Gastrocnemius medialis (tissue), 4 donors: ENCODE data around the gene CHST3.

ENCODE experiments used
- CTCF ChIP-seq, 5 experiments: fragments of 450-650 bp in 3 of 5; fragments of 200-600 bp in 2 of 5; sonication (generic) in 2 of 5; IDR thresholded peaks in 4 of 5; conservative IDR thresholded peaks in 1 of 5; 1 replicate in 4 of 5; 2 replicates in 1 of 5; pipeline ENCODE4 v1.5.1; 2016 to 2019; ENCODE audit warnings: antibody characterized with exemption in 5 of 5, mild to moderate bottlenecking in 3 of 5, moderate library complexity in 3 of 5
- POLR2A ChIP-seq, 2 donors: fragments of 450-650 bp; IDR thresholded peaks; one replicate each; pipeline ENCODE4 v1.6.1; 2017; ENCODE audit warnings: antibody characterized with exemption in 2 of 2, mild to moderate bottlenecking in 2 of 2, moderate library complexity in 2 of 2

DNA sequence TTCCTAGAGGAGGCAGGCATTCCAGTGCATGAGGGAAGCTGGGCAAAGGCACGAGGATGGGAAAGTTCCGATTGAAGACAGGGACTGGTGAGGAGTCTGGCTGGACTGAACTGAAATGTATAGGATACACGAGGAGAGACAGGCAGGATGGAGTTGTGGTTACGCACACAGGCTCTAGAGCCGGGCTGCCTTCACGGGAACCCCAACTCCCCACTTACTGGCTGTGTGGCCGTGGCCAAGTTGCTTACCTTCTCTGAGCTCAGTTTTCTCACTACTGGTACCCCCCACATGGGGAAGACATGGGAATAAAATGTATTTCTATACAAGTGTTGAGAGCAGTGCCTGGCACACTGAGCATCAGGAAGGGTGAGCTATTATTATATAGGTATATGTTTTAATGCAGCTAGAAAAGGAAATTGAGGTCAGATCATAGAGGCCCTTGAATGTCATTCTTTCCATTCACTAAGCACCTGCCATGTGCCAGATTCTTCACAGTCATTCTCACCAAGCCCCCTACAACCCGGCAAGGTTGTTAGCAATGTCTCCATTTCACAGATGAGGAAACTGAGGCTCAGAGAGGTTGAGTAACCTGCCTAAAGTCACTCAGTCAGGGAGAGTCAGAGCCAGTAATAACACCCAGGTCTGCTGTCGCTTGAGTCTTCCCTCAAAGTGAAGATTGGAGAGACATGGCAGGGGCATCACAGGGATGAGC lies 9.7 kb downstream of the CHST3 start:
- TF ChIP-seq CTCF (IDR thresholded peaks at IDR 0.05 in 4 of 5, conservative IDR thresholded peaks at IDR 0.05 in 1 of 5): no peak
- TF ChIP-seq POLR2A (IDR thresholded peaks at IDR 0.05): no peak
